Effector memory CD4-positive, alpha-beta T cell (primary cell): ENCODE measurements around the gene DHRS12.

Experiments
- DNase-seq, 3 donors: peaks; one replicate each; pipeline ENCODE4 v3.0.0-alpha.2; 2020
- H3K27ac ChIP-seq: 2 replicates; pipeline ENCODE4 v1.7.0; 2013; ENCODE audit warnings: mild to moderate bottlenecking, low read length, moderate library complexity; ENCODE audit not compliant: insufficient read depth, poor library complexity, severe bottlenecking
- H3K27me3 ChIP-seq: replicated peaks from 2 replicates; pipeline ENCODE4 v1.7.0; 2013; ENCODE audit warnings: mild to moderate bottlenecking, low read length; ENCODE audit not compliant: insufficient read depth, control insufficient read depth, poor library complexity, severe bottlenecking
- H3K36me3 ChIP-seq: 2 replicates; pipeline ENCODE4 v1.7.0; 2013; ENCODE audit warnings: mild to moderate bottlenecking, low read length, moderate library complexity; ENCODE audit not compliant: control insufficient read depth, insufficient read depth
- H3K4me1 ChIP-seq: 2 replicates; pipeline ENCODE4 v1.7.0; 2013; ENCODE audit warnings: low read length, mild to moderate bottlenecking; ENCODE audit not compliant: control insufficient read depth, insufficient read depth, poor library complexity, severe bottlenecking
- H3K4me3 ChIP-seq: 2 replicates; pipeline ENCODE4 v1.7.0; 2013; ENCODE audit warnings: low read length, low read depth, mild to moderate bottlenecking; ENCODE audit not compliant: insufficient read depth, poor library complexity, severe bottlenecking
- H3K9me3 ChIP-seq: 2 replicates; pipeline ENCODE4 v1.7.0; 2013; ENCODE audit warnings: mild to moderate bottlenecking, low read length, moderate library complexity; ENCODE audit not compliant: control insufficient read depth
- total RNA-seq, 3 donors: gene quantifications; one replicate each; lab custom pipeline; 2026; lab: John Stamatoyannopoulos, UW

The DHRS12 gene, protein sequence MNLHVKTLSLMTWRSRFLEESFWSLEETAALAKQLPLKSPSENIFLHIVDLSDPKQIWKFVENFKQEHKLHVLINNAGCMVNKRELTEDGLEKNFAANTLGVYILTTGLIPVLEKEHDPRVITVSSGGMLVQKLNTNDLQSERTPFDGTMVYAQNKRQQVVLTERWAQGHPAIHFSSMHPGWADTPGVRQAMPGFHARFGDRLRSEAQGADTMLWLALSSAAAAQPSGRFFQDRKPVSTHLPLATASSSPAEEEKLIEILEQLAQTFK
- total RNA-seq: 11.0 to 14.4 (median 12.4) reads per million in 3 donors

DNA sequence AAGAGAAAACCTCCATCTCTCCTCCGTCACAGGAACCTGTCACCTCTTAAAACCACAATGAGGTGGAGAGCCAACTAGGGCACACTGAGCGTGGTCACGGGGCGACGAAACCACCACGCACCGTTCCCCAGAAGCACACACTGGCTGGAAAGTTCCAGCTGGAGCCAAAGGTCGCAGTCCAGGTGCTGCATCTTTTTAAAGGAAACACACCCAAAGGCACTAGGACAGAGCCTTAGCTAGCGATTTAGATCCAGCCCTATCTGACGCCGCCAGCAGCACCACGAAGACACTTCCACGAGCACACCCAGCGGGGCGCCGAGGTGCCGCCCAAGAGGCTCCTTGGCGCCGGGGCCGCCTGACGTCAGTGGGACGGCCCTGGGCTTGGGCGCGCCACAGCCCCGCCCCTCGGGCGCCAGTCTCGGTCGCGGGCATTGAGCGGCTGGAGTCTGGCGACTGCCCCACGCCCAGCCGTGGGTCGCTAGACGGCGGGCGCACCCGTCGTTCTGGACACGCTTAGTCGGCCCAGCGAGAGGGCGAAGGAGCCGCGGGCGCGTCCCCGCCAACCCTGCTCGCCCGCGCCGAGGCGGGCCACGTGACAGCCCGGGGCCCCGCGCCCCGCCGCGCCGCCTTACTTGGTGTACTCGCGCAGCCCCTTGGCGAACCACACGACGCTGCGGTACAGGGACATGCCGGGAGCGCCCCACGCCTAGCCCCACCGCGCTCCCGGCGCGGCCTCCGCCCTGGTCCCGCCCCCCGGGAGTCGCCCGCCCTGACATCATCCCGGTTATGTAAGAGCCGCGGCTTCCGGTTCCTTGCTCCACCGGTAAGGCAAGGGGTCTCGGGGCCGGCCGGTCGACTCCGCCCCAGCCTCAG, at the start of gene DHRS12:
TSS of gene DHRS12 (minus strand) at position 742 of the 873 bp plus-strand sequence. CDS start 4,504 bp downstream, outside the sequence.
- H3K36me3 ChIP-seq: peaks cover 2% of the 10 kb centered on the region
- peaks cover 42% of the 10 kb centered on the region for H3K4me1 ChIP-seq
- no peaks in the 10 kb centered on the region for H3K9me3 ChIP-seq
- H3K27ac ChIP-seq: peak within 1 kb of the TSS; percentile 99
- peak; percentile 85 to 86 (median 86) for DNase-seq
- peak within 1 kb of the TSS; percentile 61 for H3K4me3 ChIP-seq
- H3K27me3 ChIP-seq: no peaks in the 10 kb centered on the region

DNA sequence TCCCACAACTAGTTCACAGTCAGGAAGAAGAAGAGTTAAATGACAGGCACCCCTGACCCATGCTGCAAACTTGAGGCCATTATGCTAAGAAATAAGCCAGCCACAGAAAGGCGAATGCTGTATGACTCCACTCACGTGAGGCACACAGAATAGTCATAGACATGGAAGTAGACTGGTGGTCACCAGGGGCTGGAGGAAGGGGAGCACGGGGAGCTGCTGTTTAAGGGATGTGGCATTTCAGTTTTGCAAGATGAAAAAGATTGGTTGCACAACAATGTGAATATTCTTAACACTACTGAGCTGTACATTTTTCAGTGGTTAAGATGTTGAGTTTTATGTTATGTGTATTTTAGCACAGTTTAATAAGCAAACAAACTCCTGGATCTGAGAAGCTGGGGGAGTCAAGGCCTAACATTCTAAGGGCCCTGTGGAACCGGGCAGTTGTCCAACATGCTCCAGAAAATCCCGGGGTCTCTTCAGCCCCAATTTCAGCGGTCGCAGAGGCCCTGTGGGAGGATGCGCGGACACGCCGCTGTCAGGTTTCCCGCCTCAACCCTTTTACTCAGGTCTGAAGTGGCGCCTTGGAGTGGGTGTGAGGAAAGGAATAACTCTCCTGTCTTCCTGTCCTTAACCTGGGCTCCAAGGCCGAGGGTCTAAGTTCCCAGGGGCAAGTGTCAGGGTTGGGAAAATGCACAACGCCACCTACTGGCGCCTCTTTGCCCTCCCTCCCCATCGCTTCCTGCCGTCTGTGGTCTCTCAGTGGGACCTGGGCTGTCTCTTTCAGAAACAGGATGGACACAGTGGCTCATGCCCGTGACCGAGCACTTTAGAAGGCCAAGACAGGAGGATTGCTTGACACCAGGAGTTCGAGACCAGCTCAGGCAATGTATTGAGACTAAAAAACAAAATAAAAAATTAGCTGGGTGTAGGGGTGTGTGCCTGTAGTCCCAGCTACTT, 45.5 kb upstream of the DHRS12 start:
- H3K9me3 ChIP-seq: no peaks in the 10 kb centered on the region
- H3K4me1 ChIP-seq: peaks cover 7% of the 10 kb centered on the region
- H3K36me3 ChIP-seq: no peaks in the 10 kb centered on the region
- H3K4me3 ChIP-seq: no peak overlapping the region
- no peak for DNase-seq
- no peak overlapping the region for H3K27ac ChIP-seq
- no peaks in the 10 kb centered on the region for H3K27me3 ChIP-seq

DNA sequence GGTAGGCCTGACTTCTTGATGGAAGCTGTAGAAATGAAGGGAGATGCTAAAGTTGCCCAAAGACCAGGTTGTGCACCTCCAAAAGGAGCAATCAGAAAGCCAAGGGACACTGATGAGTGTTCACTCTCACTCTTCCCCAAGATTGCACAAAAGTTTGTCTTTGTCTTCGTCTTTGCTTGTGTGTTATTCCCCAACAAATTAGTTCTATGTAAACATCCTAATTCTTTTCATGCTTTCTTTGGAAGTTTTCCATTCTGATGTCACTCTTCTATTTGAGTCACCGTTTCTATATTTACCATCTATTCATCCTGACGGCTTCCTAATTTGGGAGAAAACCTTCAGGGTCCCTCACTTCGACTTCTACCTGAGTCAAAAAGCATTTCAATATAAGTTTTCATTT, 44.7 kb upstream of the DHRS12 start:
- no peak overlapping the region for H3K4me3 ChIP-seq
- no peak overlapping the region for H3K27ac ChIP-seq
- no peaks in the 10 kb centered on the region for H3K36me3 ChIP-seq
- no peaks in the 10 kb centered on the region for H3K9me3 ChIP-seq
- H3K27me3 ChIP-seq: no peaks in the 10 kb centered on the region
- DNase-seq: no peak
- peaks cover 7% of the 10 kb centered on the region for H3K4me1 ChIP-seq

DNA sequence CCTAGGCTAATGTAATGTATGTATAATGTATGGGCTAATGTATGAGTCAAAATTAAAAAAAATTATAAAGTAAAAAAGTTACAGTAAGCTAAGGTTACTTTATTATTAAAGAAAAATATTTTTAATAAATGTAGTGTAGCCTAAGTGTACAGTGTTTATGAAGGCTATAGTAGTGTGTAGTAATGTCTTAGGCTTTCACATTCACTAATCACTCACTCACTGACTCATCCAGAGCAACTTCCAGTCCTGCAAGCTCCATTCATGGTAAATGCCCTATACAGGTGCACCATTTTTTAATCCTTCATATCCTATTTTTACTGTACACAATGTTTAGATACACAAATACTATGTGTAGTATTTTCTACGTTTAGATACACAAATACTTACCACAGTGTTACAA, 42.8 kb upstream of the DHRS12 start:
- Histone ChIP-seq H3K9me3 (no peaks in the 10 kb centered on the region), H3K4me3 (no peak overlapping the region), H3K36me3 (no peaks in the 10 kb centered on the region), H3K4me1 (peaks cover 7% of the 10 kb centered on the region), H3K27ac (no peak overlapping the region), H3K27me3 (no peaks in the 10 kb centered on the region)
- no peak for DNase-seq

DNA sequence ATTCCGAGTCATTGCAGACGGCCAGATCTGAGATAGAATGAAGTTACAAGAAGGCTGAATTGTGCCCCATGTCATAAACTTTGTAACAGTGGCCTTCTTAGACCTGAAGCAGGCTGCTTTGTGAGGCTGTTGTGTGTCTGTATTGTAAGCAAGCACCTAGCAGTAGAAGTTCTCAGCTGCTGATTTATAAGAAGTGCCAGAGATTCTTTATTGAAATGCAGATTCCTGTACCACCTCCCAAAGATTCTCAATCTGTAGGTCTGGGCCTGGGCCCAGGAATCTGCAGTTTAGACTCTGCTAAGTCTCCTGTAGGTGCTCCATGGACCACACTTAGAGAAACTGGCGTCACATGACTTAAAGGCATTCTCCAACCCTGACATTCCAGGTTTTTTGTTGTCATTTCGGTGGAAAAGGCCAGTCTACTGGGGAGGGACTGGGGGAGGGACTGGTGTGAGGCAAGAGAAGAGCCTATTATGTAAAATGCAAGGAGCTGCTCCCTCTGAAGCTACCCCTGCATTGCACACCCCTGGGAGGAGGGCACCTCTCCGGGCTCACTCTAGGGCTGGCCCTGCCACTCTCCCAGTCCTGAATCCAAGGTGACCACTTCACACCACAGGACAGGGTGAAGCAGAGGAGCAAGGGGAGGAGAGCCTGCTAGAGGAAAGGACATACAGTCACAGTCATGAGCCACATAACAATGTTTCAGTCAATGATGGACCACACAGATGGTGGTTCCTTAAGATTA, 41.8 kb upstream of the DHRS12 start:
- Histone ChIP-seq H3K27ac (no peak overlapping the region), H3K9me3 (no peaks in the 10 kb centered on the region), H3K27me3 (no peaks in the 10 kb centered on the region), H3K4me1 (peaks cover 7% of the 10 kb centered on the region), H3K36me3 (no peaks in the 10 kb centered on the region), H3K4me3 (no peak overlapping the region)
- DNase-seq: no peak

DNA sequence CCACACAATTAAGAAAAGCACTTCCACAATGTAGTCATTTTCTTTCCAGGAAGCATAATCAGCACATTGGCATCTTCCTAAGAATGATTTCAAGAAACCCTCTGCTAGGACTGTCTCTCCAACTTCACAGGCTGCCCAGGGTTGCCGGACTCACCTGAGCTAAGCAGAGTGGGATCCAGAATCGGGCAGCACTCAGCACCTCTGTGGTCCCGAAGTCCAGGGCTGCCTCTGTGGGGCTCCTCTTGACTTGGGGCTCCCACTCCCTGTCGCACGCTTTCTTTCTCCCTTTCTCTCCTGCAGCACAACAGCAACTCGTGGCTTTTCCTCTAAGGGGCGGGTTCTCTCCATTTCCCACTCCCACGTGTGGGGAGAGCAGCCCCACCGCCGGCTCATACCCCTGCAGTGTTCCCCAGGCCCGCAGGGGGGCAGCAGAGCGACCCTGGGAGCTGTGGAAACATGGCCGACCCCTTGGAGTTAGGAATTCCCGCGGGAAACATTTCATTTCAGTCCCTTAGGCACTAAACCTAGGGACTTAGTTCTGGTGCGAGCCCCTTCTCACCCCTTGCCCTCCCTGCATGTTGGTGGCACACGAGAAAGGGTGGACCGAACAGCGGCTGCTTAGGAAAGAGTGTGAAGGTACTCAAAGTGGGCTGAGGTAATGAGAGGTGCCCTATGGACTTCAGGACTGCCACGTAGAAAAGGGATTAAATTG, 41.1 kb upstream of the DHRS12 start, which contains the start of gene TMEM272:
TSS of gene TMEM272 (minus strand) at position 316 of the 712 bp plus-strand sequence. CDS start 6,647 bp downstream, outside the sequence.
- DNase-seq: peak in 1 of 3 donors; percentile 43
- H3K4me3 ChIP-seq: no peak within 1 kb of the TSS
- no peak within 1 kb of the TSS for H3K27ac ChIP-seq
- peaks cover 7% of the 10 kb centered on the region for H3K4me1 ChIP-seq
- H3K9me3 ChIP-seq: no peaks in the 10 kb centered on the region
- H3K36me3 ChIP-seq: no peaks in the 10 kb centered on the region
- no peaks in the 10 kb centered on the region for H3K27me3 ChIP-seq

DNA sequence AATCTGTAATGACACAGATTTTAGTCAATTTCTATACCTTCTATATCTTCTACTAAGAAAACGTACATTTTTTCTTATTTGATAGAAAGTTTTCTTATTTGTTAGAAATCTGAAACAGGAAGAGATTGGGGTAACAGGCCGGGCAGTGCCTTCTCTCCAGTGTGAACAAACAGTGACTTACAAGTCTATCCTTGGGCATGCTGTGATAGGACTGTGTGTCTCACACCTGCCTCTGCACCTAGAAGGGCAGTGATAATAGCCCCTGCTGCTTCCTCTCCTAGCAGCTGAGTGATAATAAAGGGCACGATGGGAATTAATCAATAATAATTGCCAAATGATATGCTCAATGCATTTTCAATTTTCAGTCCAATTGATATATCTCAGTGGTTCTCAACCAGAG, 39.6 kb upstream of the DHRS12 start:
- no peak for DNase-seq
- no peak overlapping the region for H3K4me3 ChIP-seq
- no peaks in the 10 kb centered on the region for H3K36me3 ChIP-seq
- H3K9me3 ChIP-seq: no peaks in the 10 kb centered on the region
- H3K27me3 ChIP-seq: no peaks in the 10 kb centered on the region
- H3K4me1 ChIP-seq: peaks cover 7% of the 10 kb centered on the region
- no peak overlapping the region for H3K27ac ChIP-seq

DNA sequence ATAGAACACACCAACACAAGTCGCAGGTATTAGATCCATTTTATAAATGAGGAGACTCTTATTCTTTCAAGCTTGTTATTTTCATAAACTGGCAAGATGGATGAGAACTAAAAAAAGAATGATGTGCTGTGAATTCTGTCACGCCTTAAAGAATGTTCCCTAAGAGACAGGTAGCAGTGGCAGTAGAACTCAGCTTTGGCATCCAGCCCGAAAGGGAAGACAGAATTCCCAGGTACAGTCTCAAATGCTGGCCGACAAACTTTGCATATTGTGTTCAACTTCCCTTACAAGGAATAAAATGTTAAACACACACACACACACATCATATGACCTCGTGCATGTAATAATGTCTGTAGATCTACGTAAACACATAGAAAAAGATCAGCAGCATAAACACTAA, 37.8 kb upstream of the DHRS12 start:
- no peaks in the 10 kb centered on the region for H3K36me3 ChIP-seq
- peaks cover 7% of the 10 kb centered on the region for H3K4me1 ChIP-seq
- DNase-seq: no peak
- H3K4me3 ChIP-seq: no peak overlapping the region
- H3K27ac ChIP-seq: no peak overlapping the region
- H3K9me3 ChIP-seq: no peaks in the 10 kb centered on the region
- no peaks in the 10 kb centered on the region for H3K27me3 ChIP-seq
